Stomach (tissue), 9 donors: Measurements from ENCODE around the gene LDLRAD2. TPM values are rescaled to one million over a fixed set of nuclear protein-coding genes. Genes with fewer than 3 reads are reported as not detected.

Experiments used
- DNase-seq, 2 donors: peaks; one replicate each; pipeline versions ENCODE4 v3.0.0 to v3.0.0-alpha.2; 2013 to 2019
- H3K27ac ChIP-seq, 5 donors: fragments of 200-600 bp in 4 of 5; sonication (generic) in 4 of 5; one replicate each; pipeline ENCODE4 v1.5.1; 2013 to 2019; ENCODE audit warnings: mild to moderate bottlenecking in 1 of 5, moderate library complexity in 1 of 5
- H3K27me3 ChIP-seq, 3 donors: fragments of 200-600 bp; sonication (generic); one replicate each; pipeline ENCODE4 v1.5.1; 2017 to 2019; ENCODE audit warnings: mixed run types in 1 of 3
- H3K36me3 ChIP-seq, 4 donors: fragments of 200-600 bp; sonication (generic); 1 replicate in 3 of 4; 2 replicates in 1 of 4; pipeline ENCODE4 v1.5.1; 2016 to 2019
- H3K4me1 ChIP-seq, 4 donors: fragments of 200-600 bp; sonication (generic); one replicate each; pipeline ENCODE4 v1.5.1; 2016 to 2019
- H3K4me3 ChIP-seq, 4 donors: fragments of 200-600 bp; sonication (generic) in 3 of 4; one replicate each; pipeline ENCODE4 v1.5.1; 2016 to 2019; ENCODE audit warnings: mild to moderate bottlenecking in 1 of 4
- H3K9me3 ChIP-seq, 4 donors: fragments of 200-600 bp; sonication (generic); one replicate each; pipeline ENCODE4 v1.5.1; 2016 to 2019
- EP300 ChIP-seq: sonication (generic); formaldehyde crosslinking; IDR thresholded peaks from one replicate; pipeline ENCODE4 v1.6.1; 2017; ENCODE audit warnings: antibody characterized with exemption
- POLR2A ChIP-seq, 4 donors: fragments of 450-650 bp; IDR thresholded peaks; one replicate each; pipeline ENCODE4 v1.6.1; 2016; ENCODE audit warnings: antibody characterized with exemption in 4 of 4, control low read depth in 2 of 4, mild to moderate bottlenecking in 1 of 4, moderate library complexity in 1 of 4
- POLR2AphosphoS5 ChIP-seq, 3 donors: sonication (generic); formaldehyde crosslinking; IDR thresholded peaks; one replicate each; pipeline ENCODE4 v1.6.1; 2016; ENCODE audit warnings: antibody characterized with exemption in 3 of 3
- WGBS, 5 donors: extraction: QIAGEN DNeasy Blood & Tissue Kit in 3 of 5; methylation state at CpG; one replicate each; pipeline versions ENCODE4 v1.1.5 to v1.1.7; 2013 to 2018; 5-methylcytosine and 5-hydroxymethylcytosine counted together
- intact Hi-C: fragments of 100-400 bp; cut with DNase I; formaldehyde crosslinking; loops from one replicate; pipeline ENCODE4 v1.15.1; 2023; ENCODE audit warnings: low total_unique reads
- polyA plus RNA-seq, 3 donors: library from polyadenylated mRNA; stranded (reverse); fragments of 200-250 nt; gene quantifications; one replicate each; pipeline ENCODE4 v1.2.3, GENCODE V29; 2013
- total RNA-seq, 5 donors: library from RNA; depleted of rRNA; stranded (reverse); fragments of >200 nt; gene quantifications; one replicate each; pipeline versions ENCODE4 v1.1.0 to v1.2.3, GENCODE V29; 2014 to 2016
- TF ChIP-seq, protein P1 (sequence below), 7 experiments: fragments of 450-650 bp in 4 of 7; fragments of 200-600 bp in 3 of 7; sonication (generic) in 3 of 7; IDR thresholded peaks; one replicate each; pipeline ENCODE4 v1.5.1; 2016 to 2019; ENCODE audit warnings: antibody characterized with exemption in 7 of 7, control low read depth in 2 of 7, mild to moderate bottlenecking in 1 of 7
- donor health status: healthy with polysubstance abuse.
- donor health status: Bipolar disorder and iron deficiency.
- donor health status: healthy.

Gene LDLRAD2
- total and polyA plus RNA-seq, 8 donors: 0.72 to 2.6 (median 1.6) TPM; not detected in 3

DNA sequence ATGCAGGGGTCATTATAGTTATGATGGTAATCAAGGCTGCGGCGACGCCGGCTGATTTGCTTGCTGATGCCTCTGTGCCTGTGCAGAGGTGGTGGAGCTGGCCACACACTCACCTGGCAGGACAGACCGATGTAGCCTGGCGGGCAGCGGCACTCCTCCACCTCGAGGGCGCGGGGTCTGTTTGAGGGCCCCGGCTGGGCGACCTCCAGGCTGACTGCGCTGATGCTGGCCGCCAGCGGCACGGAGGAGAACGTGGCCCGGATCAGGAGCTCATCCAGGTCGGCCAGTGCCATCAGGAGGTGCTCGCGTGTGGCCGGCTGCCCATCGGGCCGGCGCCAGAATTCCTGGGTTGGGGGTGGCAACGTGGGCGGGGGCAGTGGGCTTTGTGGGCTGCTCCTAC is 52.7 kb downstream of the LDLRAD2 start:
- peaks cover 66 to 87% (median 76%) of the 10 kb centered on the region in 4 donors for H3K36me3 ChIP-seq
- H3K9me3 ChIP-seq: no peaks in the 10 kb centered on the region
- peaks cover 3 to 50% (median 19%) of the 10 kb centered on the region in 4 donors for H3K4me1 ChIP-seq
- H3K4me3 ChIP-seq: no peak overlapping the region
- H3K27me3 ChIP-seq: no peaks in the 10 kb centered on the region
- no peak for DNase-seq
- intact Hi-C loops: no loop called here
- TF ChIP-seq POLR2A (IDR thresholded peaks at IDR 0.05) (no peak), POLR2AphosphoS5 (IDR thresholded peaks at IDR 0.05) (no peak), EP300 (no peak)
- TF ChIP-seq, protein P1, sequence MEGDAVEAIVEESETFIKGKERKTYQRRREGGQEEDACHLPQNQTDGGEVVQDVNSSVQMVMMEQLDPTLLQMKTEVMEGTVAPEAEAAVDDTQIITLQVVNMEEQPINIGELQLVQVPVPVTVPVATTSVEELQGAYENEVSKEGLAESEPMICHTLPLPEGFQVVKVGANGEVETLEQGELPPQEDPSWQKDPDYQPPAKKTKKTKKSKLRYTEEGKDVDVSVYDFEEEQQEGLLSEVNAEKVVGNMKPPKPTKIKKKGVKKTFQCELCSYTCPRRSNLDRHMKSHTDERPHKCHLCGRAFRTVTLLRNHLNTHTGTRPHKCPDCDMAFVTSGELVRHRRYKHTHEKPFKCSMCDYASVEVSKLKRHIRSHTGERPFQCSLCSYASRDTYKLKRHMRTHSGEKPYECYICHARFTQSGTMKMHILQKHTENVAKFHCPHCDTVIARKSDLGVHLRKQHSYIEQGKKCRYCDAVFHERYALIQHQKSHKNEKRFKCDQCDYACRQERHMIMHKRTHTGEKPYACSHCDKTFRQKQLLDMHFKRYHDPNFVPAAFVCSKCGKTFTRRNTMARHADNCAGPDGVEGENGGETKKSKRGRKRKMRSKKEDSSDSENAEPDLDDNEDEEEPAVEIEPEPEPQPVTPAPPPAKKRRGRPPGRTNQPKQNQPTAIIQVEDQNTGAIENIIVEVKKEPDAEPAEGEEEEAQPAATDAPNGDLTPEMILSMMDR (IDR thresholded peaks at IDR 0.05): no peak
- peak overlapping the region in 2 of 5 donors; percentile 35 to 75 for H3K27ac ChIP-seq
- WGBS, 5 donors: 91 to 98% (median 92%) methylated on average over 6 to 27 of the region's 27 CpGs

- H3K27me3 ChIP-seq: no peaks in the 10 kb centered on the region
- H3K4me3 ChIP-seq: no peak overlapping the region
- TF ChIP-seq EP300 (no peak), POLR2AphosphoS5 (IDR thresholded peaks at IDR 0.05) (no peak), POLR2A (IDR thresholded peaks at IDR 0.05) (no peak)
- TF ChIP-seq, protein P1 (IDR thresholded peaks at IDR 0.05): no peak
- no peaks in the 10 kb centered on the region for H3K9me3 ChIP-seq
- peak overlapping the region in 2 of 5 donors; percentile 35 to 75 for H3K27ac ChIP-seq
- no peak for DNase-seq
- intact Hi-C loops: no loop called here
- 86 to 94% (median 91%) methylated on average over 7 of the region's 7 CpGs for WGBS, 5 donors
- peaks cover 12 to 58% (median 27%) of the 10 kb centered on the region in 4 donors for H3K4me1 ChIP-seq
- peaks cover 60 to 85% (median 74%) of the 10 kb centered on the region in 4 donors for H3K36me3 ChIP-seq
Measured at GRCh38 chr1:21865609-21865942, 53.5 kb downstream of the LDLRAD2 start.

GRCh38 chr1:21865943-21866706 is 54.1 kb downstream of the LDLRAD2 start:
- H3K36me3 ChIP-seq: peaks cover 60 to 85% (median 74%) of the 10 kb centered on the region in 4 donors
- no peak for TF ChIP-seq POLR2AphosphoS5 (IDR thresholded peaks at IDR 0.05)
- TF ChIP-seq, protein P1 (IDR thresholded peaks at IDR 0.05): no peak
- TF ChIP-seq POLR2A (IDR thresholded peaks at IDR 0.05): no peak
- no peak for TF ChIP-seq EP300
- H3K4me3 ChIP-seq: no peak overlapping the region
- intact Hi-C loops: no loop called here
- H3K27ac ChIP-seq: peak overlapping the region in 3 of 5 donors; percentile 35 to 75 (median 38)
- WGBS, 5 donors: 60 to 70% (median 62%) methylated on average over 11 of the region's 11 CpGs
- peaks cover 12 to 62% (median 30%) of the 10 kb centered on the region in 4 donors for H3K4me1 ChIP-seq
- peak in 1 of 2 donors; percentile 62 for DNase-seq
- H3K9me3 ChIP-seq: no peaks in the 10 kb centered on the region
- H3K27me3 ChIP-seq: no peaks in the 10 kb centered on the region

DNA sequence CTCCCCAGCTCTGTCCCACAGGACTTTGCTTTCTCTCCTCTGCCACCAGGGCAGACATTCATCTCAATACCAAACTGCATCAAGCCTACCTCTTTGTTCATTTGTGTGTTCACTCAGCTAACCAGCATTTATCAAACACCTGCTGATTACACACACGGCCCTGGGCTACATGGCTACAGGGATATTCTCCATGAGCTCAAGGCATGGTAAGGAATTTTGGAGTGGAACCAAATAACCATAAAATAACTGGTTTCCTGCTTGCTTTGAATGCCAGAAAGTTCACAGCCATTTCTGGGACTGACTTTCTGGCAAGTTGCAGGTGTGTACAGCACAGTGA is 54.6 kb downstream of the LDLRAD2 start:
- Histone ChIP-seq H3K4me3 (no peak overlapping the region), H3K4me1 (peaks cover 12 to 58% (median 30%) of the 10 kb centered on the region in 4 donors), H3K9me3 (no peaks in the 10 kb centered on the region), H3K27ac (peak overlapping the region in 2 of 5 donors; percentile 38 to 75), H3K36me3 (peaks cover 62 to 85% (median 74%) of the 10 kb centered on the region in 4 donors), H3K27me3 (no peaks in the 10 kb centered on the region)
- TF ChIP-seq POLR2A (IDR thresholded peaks at IDR 0.05): no peak
- TF ChIP-seq POLR2AphosphoS5 (IDR thresholded peaks at IDR 0.05): no peak
- TF ChIP-seq, protein P1 (IDR thresholded peaks at IDR 0.05): no peak
- TF ChIP-seq EP300: no peak
- 19 to 64% (median 36%) methylated on average over 1 of the region's 1 CpG for WGBS, 5 donors
- intact Hi-C loops: no loop called here
- no peak for DNase-seq
